Cerebellar cortex (tissue), 1 donor: ENCODE measurements around the gene JARID2.

ENCODE experiments used
- DNase-seq: peaks from one replicate; pipeline ENCODE4 v3.0.0-alpha.2; 2015; ENCODE audit warnings: low spot score

JARID2 gene

GRCh38 chr6:15508441-15508871, 262.6 kb downstream of the JARID2 start:
- no peak for DNase-seq

GRCh38 chr6:15508931-15509330, 263.1 kb downstream of the JARID2 start:
- DNase-seq, result no peak

GRCh38 chr6:15509335-15509933, 263.6 kb downstream of the JARID2 start:
- no peak for DNase-seq

GRCh38 chr6:15510121-15510520, 264.3 kb downstream of the JARID2 start:
- no peak for DNase-seq

GRCh38 chr6:15510536-15511247, 264.8 kb downstream of the JARID2 start:
- DNase-seq, result peak; percentile 33

- DNase-seq, result peak; percentile 72
Measured at GRCh38 chr6:15511248-15512125, 265.6 kb downstream of the JARID2 start.

GRCh38 chr6:15512126-15512525, 266.3 kb downstream of the JARID2 start:
- peak; percentile 84 for DNase-seq

GRCh38 chr6:15512721-15513120, 266.9 kb downstream of the JARID2 start:
- no peak for DNase-seq

- DNase-seq, result no peak
Measured at GRCh38 chr6:15513131-15513771, 267.4 kb downstream of the JARID2 start.

GRCh38 chr6:15513801-15514711, 268.2 kb downstream of the JARID2 start:
- peak; percentile 35 for DNase-seq

GRCh38 chr6:15515226-15515625, 269.4 kb downstream of the JARID2 start:
- no peak for DNase-seq

- peak; percentile 77 for DNase-seq
Measured at GRCh38 chr6:15515660-15516375, 269.9 kb downstream of the JARID2 start.

- DNase-seq, result no peak
Measured at GRCh38 chr6:15516378-15516777, 270.5 kb downstream of the JARID2 start.

GRCh38 chr6:15516923-15517560, 271.2 kb downstream of the JARID2 start:
- no peak for DNase-seq

GRCh38 chr6:15517600-15517999, 271.7 kb downstream of the JARID2 start:
- no peak for DNase-seq

GRCh38 chr6:15518057-15518456, 272.2 kb downstream of the JARID2 start:
- no peak for DNase-seq

- no peak for DNase-seq
Measured at GRCh38 chr6:15518878-15519277, 273.0 kb downstream of the JARID2 start.

- no peak for DNase-seq
Measured at GRCh38 chr6:15519681-15520080, 273.8 kb downstream of the JARID2 start.

GRCh38 chr6:15520626-15521203, 274.8 kb downstream of the JARID2 start:
- DNase-seq, result no peak

GRCh38 chr6:15521582-15521981, 275.7 kb downstream of the JARID2 start:
- no peak for DNase-seq
